HepG2 (cell line): ENCODE results near the gene POLA1. TPM values are rescaled to one million over a fixed set of nuclear protein-coding genes. Genes with fewer than 3 reads are reported as not detected.

Experiments used
- ATAC-seq: fragments of 200-7000 bp; cut with Tn5 transposase; 3 replicates; pipeline ENCODE4 v1.9.1; 2020; ENCODE audit warnings: mild to moderate bottlenecking, moderate library complexity
- BruUV-seq: library from RNA; stranded (reverse); fragments of 400-500 nt; replicated peaks from 2 replicates; lab custom pipeline; 2021; lab: Mats Ljungman, UMichigan
- CTCF ChIA-PET: fragments of 300-600 bp; formaldehyde crosslinking; extraction: SDS; loops from one replicate; lab custom pipeline; 2021; ENCODE audit warnings: low total read pairs, inconsistent platforms, low intra/inter-chr PET ratio; lab: Yijun Ruan, JAX
- POLR2A ChIA-PET: fragments of 350-600 bp; sonication (Branson Sonifier 250); formaldehyde crosslinking; loops from one replicate; lab custom pipeline; 2020; ENCODE audit warnings: antibody characterized with exemption, inconsistent platforms; lab: Yijun Ruan, JAX
- DNase-seq: peaks from one replicate; pipeline ENCODE4 v3.0.0-alpha.2; 2015; ENCODE audit warnings: low spot score
- FAIRE-seq: peaks from 3 replicates; lab custom pipeline; 2011; peaks lifted over from hg19 to GRCh38; lab: Jason Lieb, UNC
- H2AFZ ChIP-seq: one replicate; pipeline ENCODE4 v1.6.1; 2011; ENCODE audit warnings: low read length, inconsistent platforms
- H3K27ac ChIP-seq: fragments of 300-600 bp; 3 replicates; pipeline ENCODE4 v1.8.0; 2011; ENCODE audit warnings: mixed run types, mild to moderate bottlenecking, mixed read lengths, low read length, inconsistent platforms; ENCODE audit not compliant: insufficient read depth; ENCODE audit errors: extremely low read length
- H3K27me3 ChIP-seq, 2 experiments: fragments of 200-600 bp in 1 of 2; 2 replicates in 1 of 2; 3 replicates in 1 of 2; pipeline versions ENCODE4 v1.6.0 to v1.8.0; 2011; ENCODE audit warnings: low read length in 2 of 2, mild to moderate bottlenecking in 2 of 2, moderate library complexity in 2 of 2, inconsistent platforms in 1 of 2; ENCODE audit not compliant: insufficient read depth in 2 of 2, control insufficient read depth in 1 of 2
- H3K36me3 ChIP-seq, 2 experiments: fragments of 200-600 bp in 1 of 2; replicated peaks in 1 of 2; 2 replicates in 1 of 2; 3 replicates in 1 of 2; pipeline versions ENCODE4 v1.5.1 to v1.8.0; 2011; ENCODE audit warnings: low read length in 2 of 2, inconsistent platforms in 1 of 2; ENCODE audit not compliant: insufficient read depth in 2 of 2, control insufficient read depth in 1 of 2
- H3K4me1 ChIP-seq: 2 replicates; pipeline ENCODE4 v1.5.1; 2012; ENCODE audit warnings: low read length, inconsistent platforms; ENCODE audit not compliant: insufficient read depth
- H3K4me2 ChIP-seq: 2 replicates; pipeline ENCODE4 v1.6.0; 2011; ENCODE audit warnings: low read depth, low read length, inconsistent platforms
- H3K4me3 ChIP-seq, 3 experiments: fragments of 200-600 bp in 1 of 3; sonication (generic), shearing (Covaris generic) in 1 of 3; replicated peaks in 1 of 3; 2 replicates each; pipeline ENCODE4 v1.5.1; 2011 to 2016; ENCODE audit warnings: low read length in 3 of 3, inconsistent platforms in 2 of 3, low read depth in 2 of 3, mild to moderate bottlenecking in 2 of 3, control low read depth in 1 of 3, mixed read lengths in 1 of 3; ENCODE audit not compliant: insufficient read depth in 1 of 3
- H3K79me2 ChIP-seq: one replicate; pipeline ENCODE4 v1.6.1; 2011; ENCODE audit warnings: low read length, inconsistent platforms; ENCODE audit not compliant: insufficient read depth
- H3K9ac ChIP-seq: 2 replicates; pipeline ENCODE4 v1.6.0; 2011; ENCODE audit warnings: mild to moderate bottlenecking, low read depth, low read length, inconsistent platforms; ENCODE audit not compliant: insufficient read depth
- H3K9me3 ChIP-seq: 2 replicates; pipeline ENCODE4 v1.5.1; 2012; ENCODE audit warnings: mild to moderate bottlenecking, low read length
- H4K20me1 ChIP-seq: 2 replicates; pipeline ENCODE4 v1.6.0; 2011; ENCODE audit warnings: inconsistent platforms, mild to moderate bottlenecking, low read length, moderate library complexity; ENCODE audit not compliant: insufficient read depth
- ATF1 ChIP-seq: IDR thresholded peaks from 2 replicates; pipeline ENCODE4 v1.6.1; 2016; ENCODE audit warnings: mild to moderate bottlenecking, control low read depth
- CENPT ChIP-seq: sonication (generic); formaldehyde crosslinking; IDR thresholded peaks from 2 replicates; pipeline ENCODE4 v1.8.0; 2022; ENCODE audit warnings: low read depth, mild to moderate bottlenecking, moderate library complexity, missing genetic modification reagents
- ERF ChIP-seq: IDR thresholded peaks from 2 replicates; pipeline ENCODE4 v1.6.1; 2018; ENCODE audit warnings: missing biosample characterization, missing genetic modification reagents
- FOXK1 ChIP-seq: sonication (generic); formaldehyde crosslinking; IDR thresholded peaks from 2 replicates; pipeline ENCODE4 v1.4.0; 2020; ENCODE audit warnings: low read depth, missing genetic modification reagents, borderline replicate concordance
- GABPB1 ChIP-seq: IDR thresholded peaks from 2 replicates; pipeline ENCODE4 v1.6.1; 2016; ENCODE audit warnings: mild to moderate bottlenecking, missing genetic modification reagents, moderate library complexity, missing compliant biosample characterization
- MAFK ChIP-seq, 2 experiments: IDR thresholded peaks in 1 of 2; conservative IDR thresholded peaks in 1 of 2; 2 replicates each; pipeline ENCODE4 v1.6.1; 2011; ENCODE audit warnings: improper control_type of control experiment in 2 of 2, low read length in 2 of 2
- NFYB ChIP-seq: sonication (generic); formaldehyde crosslinking; IDR thresholded peaks from 2 replicates; pipeline ENCODE4 v1.4.0; 2020; ENCODE audit warnings: missing genetic modification reagents
- PHF20 ChIP-seq: sonication (generic); formaldehyde crosslinking; IDR thresholded peaks from 2 replicates; pipeline ENCODE4 v1.5.0; 2020; ENCODE audit warnings: mild to moderate bottlenecking, missing genetic modification reagents
- PRPF4 ChIP-seq: fragments of 200-400 bp; formaldehyde crosslinking; IDR thresholded peaks from 2 replicates; pipeline ENCODE4 v1.6.1; 2016; ENCODE audit warnings: low read length, low read depth; ENCODE audit not compliant: poor library complexity, severe bottlenecking
- ZNF136 ChIP-seq: sonication (generic); formaldehyde crosslinking; IDR thresholded peaks from 2 replicates; pipeline ENCODE4 v1.8.1; 2022; ENCODE audit warnings: low read depth, mild to moderate bottlenecking, moderate library complexity, missing genetic modification reagents
- ZNF234 ChIP-seq: sonication (generic); formaldehyde crosslinking; conservative IDR thresholded peaks from 2 replicates; pipeline ENCODE4 v1.5.1; 2020; ENCODE audit warnings: mild to moderate bottlenecking, missing genetic modification reagents
- ZNF383 ChIP-seq: sonication (generic); formaldehyde crosslinking; IDR thresholded peaks from 2 replicates; pipeline ENCODE4 v1.4.0; 2020; ENCODE audit warnings: missing genetic modification reagents, mild to moderate bottlenecking, borderline replicate concordance
- ZNF781 ChIP-seq: sonication (generic); formaldehyde crosslinking; IDR thresholded peaks from 2 replicates; pipeline ENCODE4 v1.5.1; 2020; ENCODE audit warnings: borderline replicate concordance, mild to moderate bottlenecking, missing genetic modification reagents; ENCODE audit errors: not compliant biosample characterization
- WGBS: methylation state at CpG from one replicate; pipeline ENCODE4 v1.1.6; 2017; ENCODE audit warnings: low lambda C conversion rate; 5-methylcytosine and 5-hydroxymethylcytosine counted together
- in situ Hi-C: cut with HindIII; loops from 2 replicates; pipeline ENCODE4 v1.10.0; 2017; ENCODE audit warnings: low pct_unique_long_range_greater_than_20kb; ENCODE audit not compliant: extremely low pct_ligation_motif_present
- intact Hi-C: fragments of 100-400 bp; cut with micrococcal nuclease; formaldehyde crosslinking; loops from one replicate; pipeline ENCODE4 v1.10.0; 2022; ENCODE audit not compliant: unreplicated experiment
- polyA plus RNA-seq, 8 experiments: library from polyadenylated mRNA; depleted of rRNA in 3 of 8; stranded (reverse) in 7 of 8; unstranded in 1 of 8; fragments of >200 nt; fragmentation: Illumina TruSeq in 4 of 8; extraction: Trizol in 4 of 8; gene quantifications; 2 replicates each; pipeline versions ENCODE4 v1.2.1 to v1.2.3, GENCODE V29; 2011 to 2016; ENCODE audit warnings: low read depth in 4 of 8, missing spikeins in 1 of 8, mixed read lengths in 1 of 8; ENCODE audit not compliant: insufficient read depth in 1 of 8
- total RNA-seq, 5 experiments: library from RNA; depleted of rRNA; stranded (reverse); fragments of >200 nt; fragmentation: Illumina TruSeq; extraction: Trizol; gene quantifications; 2 replicates each; pipeline ENCODE4 v1.2.3, GENCODE V29; 2016; ENCODE audit warnings: low read depth in 1 of 5
- TF ChIP-seq, protein P1 (sequence below): sonication (generic); formaldehyde crosslinking; IDR thresholded peaks from one replicate; pipeline ENCODE4 v1.5.1; 2020; ENCODE audit warnings: mild to moderate bottlenecking, missing genetic modification reagents; ENCODE audit errors: not compliant biosample characterization
- TF ChIP-seq, protein P2 (sequence below): fragments of 450-650 bp; IDR thresholded peaks from 2 replicates; pipeline ENCODE4 v1.6.1; 2017

Gene POLA1
- total and polyA plus RNA-seq, 2 of the 13 experiments (the other 11 are each of a cell fraction or from before 2014, with no cell fraction given), result 3.3 to 26.5 TPM

DNA sequence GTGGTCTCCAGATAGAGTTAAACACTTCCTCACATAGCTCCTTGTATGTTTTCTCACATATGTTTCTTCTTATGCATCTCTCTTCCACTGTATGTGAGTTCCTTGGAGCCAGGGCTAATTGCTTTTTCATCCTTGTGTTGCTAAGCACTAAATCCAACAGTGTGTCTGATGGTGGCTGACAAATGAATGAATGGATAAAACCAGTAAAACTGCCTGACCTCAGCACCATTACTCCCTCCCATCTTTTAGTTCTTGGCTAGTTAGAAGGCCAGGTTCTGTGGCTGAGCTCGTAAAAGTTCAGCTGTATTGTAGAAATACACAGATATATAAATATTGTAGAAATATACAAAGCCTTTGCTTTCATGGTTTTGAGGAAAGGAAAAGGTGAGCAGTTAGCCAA is 271.7 kb downstream of the POLA1 start:
- ChIA-PET CTCF (no interaction called here), POLR2A (no interaction called here)
- Histone ChIP-seq H3K36me3 (no peaks in the 10 kb centered on the region), H3K27ac (no peak overlapping the region), H3K79me2 (no peaks in the 10 kb centered on the region), H3K4me3 (no peak overlapping the region), H3K9me3 (no peaks in the 10 kb centered on the region), H3K4me1 (no peaks in the 10 kb centered on the region), H3K27me3 (no peaks in the 10 kb centered on the region), H2AFZ (no peak overlapping the region), H3K4me2 (no peak overlapping the region), H3K9ac (no peak overlapping the region), H4K20me1 (no peaks in the 10 kb centered on the region)
- FAIRE-seq, result no peak
- BruUV-seq, result no TSS peak
- no peak for DNase-seq
- intact Hi-C loops (no loop called here), in situ Hi-C loops (no loop called here)
- TF ChIP-seq, protein P1, sequence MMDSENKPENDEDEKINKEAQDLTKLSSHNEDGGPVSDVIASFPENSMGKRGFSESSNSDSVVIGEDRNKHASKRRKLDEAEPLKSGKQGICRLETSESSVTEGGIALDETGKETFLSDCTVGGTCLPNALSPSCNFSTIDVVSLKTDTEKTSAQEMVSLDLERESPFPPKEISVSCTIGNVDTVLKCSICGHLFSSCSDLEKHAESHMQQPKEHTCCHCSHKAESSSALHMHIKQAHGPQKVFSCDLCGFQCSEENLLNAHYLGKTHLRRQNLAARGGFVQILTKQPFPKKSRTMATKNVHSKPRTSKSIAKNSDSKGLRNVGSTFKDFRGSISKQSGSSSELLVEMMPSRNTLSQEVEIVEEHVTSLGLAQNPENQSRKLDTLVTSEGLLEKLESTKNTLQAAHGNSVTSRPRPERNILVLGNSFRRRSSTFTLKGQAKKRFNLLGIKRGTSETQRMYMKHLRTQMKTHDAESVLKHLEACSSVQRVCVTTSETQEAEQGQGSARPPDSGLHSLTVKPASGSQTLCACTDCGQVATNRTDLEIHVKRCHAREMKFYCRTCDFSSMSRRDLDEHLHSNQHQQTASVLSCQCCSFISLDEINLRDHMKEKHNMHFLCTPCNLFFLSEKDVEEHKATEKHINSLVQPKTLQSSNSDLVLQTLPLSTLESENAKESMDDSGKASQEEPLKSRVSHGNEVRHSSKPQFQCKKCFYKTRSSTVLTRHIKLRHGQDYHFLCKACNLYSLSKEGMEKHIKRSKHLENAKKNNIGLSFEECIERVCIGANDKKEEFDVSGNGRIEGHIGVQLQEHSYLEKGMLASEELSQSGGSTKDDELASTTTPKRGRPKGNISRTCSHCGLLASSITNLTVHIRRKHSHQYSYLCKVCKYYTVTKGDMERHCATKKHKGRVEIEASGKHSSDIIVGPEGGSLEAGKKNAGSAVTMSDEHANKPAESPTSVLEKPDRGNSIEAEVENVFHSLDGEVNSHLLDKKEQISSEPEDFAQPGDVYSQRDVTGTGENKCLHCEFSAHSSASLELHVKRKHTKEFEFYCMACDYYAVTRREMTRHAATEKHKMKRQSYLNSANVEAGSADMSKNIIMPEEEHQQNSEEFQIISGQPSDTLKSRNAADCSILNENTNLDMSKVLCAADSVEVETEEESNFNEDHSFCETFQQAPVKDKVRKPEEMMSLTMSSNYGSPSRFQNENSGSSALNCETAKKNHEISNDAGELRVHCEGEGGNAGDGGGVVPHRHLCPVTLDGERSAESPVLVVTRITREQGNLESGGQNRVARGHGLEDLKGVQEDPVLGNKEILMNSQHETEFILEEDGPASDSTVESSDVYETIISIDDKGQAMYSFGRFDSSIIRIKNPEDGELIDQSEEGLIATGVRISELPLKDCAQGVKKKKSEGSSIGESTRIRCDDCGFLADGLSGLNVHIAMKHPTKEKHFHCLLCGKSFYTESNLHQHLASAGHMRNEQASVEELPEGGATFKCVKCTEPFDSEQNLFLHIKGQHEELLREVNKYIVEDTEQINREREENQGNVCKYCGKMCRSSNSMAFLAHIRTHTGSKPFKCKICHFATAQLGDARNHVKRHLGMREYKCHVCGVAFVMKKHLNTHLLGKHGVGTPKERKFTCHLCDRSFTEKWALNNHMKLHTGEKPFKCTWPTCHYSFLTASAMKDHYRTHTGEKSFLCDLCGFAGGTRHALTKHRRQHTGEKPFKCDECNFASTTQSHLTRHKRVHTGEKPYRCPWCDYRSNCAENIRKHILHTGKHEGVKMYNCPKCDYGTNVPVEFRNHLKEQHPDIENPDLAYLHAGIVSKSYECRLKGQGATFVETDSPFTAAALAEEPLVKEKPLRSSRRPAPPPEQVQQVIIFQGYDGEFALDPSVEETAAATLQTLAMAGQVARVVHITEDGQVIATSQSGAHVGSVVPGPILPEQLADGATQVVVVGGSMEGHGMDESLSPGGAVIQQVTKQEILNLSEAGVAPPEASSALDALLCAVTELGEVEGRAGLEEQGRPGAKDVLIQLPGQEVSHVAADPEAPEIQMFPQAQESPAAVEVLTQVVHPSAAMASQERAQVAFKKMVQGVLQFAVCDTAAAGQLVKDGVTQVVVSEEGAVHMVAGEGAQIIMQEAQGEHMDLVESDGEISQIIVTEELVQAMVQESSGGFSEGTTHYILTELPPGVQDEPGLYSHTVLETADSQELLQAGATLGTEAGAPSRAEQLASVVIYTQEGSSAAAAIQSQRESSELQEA, result no peak
- TF ChIP-seq ZNF136, result no peak
- no peak for TF ChIP-seq NFYB
- TF ChIP-seq, protein P2, sequence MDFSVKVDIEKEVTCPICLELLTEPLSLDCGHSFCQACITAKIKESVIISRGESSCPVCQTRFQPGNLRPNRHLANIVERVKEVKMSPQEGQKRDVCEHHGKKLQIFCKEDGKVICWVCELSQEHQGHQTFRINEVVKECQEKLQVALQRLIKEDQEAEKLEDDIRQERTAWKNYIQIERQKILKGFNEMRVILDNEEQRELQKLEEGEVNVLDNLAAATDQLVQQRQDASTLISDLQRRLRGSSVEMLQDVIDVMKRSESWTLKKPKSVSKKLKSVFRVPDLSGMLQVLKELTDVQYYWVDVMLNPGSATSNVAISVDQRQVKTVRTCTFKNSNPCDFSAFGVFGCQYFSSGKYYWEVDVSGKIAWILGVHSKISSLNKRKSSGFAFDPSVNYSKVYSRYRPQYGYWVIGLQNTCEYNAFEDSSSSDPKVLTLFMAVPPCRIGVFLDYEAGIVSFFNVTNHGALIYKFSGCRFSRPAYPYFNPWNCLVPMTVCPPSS, result no peak
- TF ChIP-seq ZNF781 (CRISPR knock-in tag), result no peak
- no peak for TF ChIP-seq ZNF234 (CRISPR knock-in tag)
- TF ChIP-seq PHF20 (CRISPR knock-in tag), result no peak
- no peak for TF ChIP-seq ZNF383
- TF ChIP-seq CENPT (CRISPR knock-in tag), result no peak
- TF ChIP-seq ERF, result no peak
- TF ChIP-seq MAFK (conservative IDR thresholded peaks at IDR 0.05 in 1 of 2, IDR thresholded peaks at IDR 0.05 in 1 of 2; ENCODE audit: low read length in 2 of 2), result no peak
- no peak for TF ChIP-seq ATF1 (CRISPR knock-in tag)
- TF ChIP-seq PRPF4, result no peak
- TF ChIP-seq FOXK1 (CRISPR knock-in tag), result no peak
- no peak for TF ChIP-seq GABPB1 (CRISPR knock-in tag)
- 100% methylated on average over 1 of the region's 1 CpG for WGBS
- no peak for ATAC-seq
